Stimulated activated CD8-positive, alpha-beta memory T cell treated with anti-CD3 and anti-CD28 coated beads, Interleukin-2, amount 100 ng/mL, for 1 hour (primary cell): Measurements from ENCODE around the gene DIO3.

Experiments used
- DNase-seq, 2 donors: peaks; one replicate each; pipeline ENCODE4 v3.0.0-alpha.2; 2020; ENCODE audit warnings: low read depth in 2 of 2

DIO3 gene

DNA sequence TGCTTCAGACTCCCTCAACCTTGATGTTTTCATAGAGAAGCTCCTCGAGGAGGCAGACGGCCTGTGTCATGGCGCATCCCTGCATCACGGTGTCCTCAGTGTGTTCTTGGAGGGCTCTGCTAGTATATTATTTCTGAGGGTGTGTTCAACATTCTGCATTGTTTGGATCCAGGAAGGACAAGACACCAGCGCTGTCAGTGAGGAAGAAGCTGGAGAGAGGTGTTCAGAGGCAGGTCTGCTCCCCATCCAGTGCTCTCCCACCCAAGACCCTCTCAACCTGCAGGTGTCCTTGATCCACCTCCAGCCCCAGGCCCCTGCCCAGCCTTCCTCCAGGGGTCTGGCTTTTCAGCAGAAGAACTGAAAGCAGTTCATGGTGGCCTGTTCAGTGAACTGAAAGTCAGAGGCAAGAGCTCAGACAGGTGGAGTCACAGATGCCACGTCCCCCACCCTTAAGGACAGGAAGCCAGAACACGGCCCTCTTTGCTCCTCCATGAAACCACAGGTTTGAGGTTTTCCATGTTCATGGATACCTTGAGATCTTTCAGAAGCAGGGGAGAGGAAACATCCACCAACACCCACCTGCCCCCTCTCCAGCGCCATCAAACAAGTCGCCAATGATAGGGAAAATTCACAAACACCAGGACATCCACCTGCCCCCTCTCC is 37.4 kb downstream of the DIO3 start:
- no peak for DNase-seq

DNA sequence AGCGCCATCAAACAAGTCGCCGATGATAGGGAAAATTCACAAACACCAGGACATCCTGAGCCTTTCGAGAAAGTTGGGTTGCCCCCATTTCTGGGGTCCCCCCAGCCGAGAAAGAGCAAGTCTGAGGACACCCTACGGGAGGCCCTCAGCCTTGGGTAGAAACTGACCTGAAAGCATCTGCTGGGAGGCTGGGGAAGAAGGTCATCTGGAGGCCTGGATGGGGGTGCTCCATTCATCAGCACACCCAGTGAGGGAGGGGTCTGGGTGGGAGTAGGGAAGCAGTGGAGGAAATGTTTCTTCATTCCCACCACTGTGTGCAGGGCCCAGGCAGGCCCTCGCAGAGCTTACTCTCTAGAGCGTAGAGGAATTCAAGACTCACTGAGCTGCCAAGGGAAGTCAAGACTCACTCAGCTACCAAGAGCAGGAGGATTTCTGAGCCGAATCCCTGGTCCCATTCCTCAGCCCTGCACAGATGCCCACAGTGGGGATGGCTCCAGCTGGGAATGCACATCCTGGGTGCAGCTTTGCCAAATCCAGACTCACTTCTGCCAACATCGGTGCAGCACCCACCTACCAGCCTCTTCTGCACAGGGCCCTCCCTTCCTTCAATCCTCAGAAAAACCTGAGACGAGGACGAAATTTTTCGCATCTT is 38.1 kb downstream of the DIO3 start:
- DNase-seq: no peak

DNA sequence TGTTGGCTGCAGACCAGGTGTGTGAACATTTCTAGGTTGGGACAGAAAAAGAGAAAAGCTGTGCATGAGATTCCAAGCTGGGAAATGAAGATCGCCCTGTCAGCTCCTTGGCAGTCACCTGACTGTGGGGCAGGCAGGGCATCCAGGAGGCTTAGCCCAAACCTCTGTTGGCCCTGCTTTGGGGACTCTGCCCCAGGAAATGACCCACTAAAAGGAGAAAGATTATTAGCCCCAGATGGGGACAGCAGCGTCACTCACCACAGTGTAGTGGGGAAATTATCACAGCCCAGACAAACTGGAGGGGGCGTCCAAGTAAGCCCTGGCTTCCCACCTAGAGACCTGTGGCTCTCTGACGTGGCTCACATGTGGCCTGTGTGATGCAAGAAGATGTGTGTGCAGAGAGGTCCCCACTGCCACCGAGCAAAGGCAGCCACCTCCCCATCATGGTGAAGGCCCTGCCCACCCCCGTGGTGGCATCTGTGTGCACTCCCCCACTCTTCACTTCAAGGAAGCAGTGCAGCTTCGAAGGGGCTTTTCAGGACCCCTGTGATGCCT is 39.1 kb downstream of the DIO3 start:
- no peak for DNase-seq

DNA sequence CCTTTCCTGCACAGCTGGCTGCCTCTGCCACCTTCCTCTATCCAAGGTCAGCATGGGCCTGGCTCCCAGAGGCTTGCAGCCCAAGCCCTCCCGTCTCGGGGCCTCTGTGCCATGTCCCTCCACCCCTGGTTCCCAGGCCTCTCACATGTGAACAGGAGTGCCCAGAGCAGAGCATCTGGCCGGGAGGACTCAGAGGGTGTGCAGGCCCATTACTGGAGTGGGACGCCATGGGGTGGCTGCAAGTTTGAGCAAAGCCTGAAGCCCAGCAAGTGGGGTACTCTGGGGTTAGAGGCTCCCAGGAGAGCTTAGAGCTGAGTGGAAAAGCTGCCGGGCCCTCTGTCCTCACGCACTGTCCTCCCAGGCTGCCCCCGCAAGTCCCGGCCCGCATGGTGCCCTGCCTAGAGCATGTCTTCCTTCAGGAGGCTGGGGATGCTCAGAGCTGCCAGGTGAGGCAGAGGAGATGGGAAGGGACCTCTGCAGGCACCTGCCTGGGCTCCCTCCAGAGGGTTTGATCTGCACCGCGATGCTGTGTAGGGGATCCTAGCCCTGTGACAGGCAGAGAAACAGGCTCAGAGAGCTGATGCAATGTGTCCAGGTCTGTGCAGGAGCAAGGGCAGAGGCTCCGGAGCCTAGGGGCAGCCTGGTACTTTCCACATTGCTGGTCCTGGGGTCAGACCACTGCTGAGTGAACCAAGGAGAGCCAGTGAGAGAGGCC is 39.8 kb downstream of the DIO3 start:
- no peak for DNase-seq

DNA sequence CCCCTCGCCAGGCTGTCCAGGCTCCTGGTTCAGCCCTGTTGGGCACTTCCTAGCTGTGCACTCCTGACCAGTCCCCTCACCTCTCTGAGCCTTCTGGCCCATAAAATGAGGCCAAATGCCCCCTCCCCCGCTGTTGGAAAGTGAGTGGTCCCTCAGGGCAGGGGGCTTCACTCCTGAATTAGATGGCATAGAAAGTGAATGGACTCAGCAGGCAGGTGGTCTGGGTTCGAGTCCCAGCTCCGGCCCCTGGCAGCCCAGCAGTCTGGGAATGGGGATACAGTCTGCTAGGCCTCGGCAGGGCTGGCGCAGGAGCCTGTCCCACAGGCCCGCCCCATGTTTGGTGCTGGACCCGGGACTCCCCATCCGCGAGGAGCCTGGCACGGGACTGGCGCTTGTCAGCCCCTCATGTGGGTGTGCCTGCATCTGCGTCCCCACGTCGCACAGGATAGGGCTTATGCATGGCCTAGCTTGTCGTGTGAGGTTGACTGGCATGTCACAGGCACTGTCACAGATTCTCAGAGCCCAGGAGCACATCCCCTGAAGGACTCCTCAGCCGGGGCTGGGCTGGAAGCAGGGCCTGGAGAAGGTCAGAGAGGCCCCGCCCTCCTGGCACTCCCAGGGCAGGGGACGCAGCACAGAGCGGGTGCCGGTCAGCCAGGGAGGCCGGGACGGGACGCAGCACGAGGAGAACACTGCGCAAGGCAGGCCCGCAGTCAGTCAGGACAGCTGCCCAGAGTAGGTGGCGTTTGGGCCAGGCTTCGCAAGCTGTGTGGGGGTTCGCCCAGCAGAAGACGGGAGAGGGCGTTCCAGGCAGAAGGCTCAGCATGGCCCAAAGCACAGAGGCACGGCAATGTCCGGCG is 40.5 kb downstream of the DIO3 start:
- DNase-seq: no peak

DNA sequence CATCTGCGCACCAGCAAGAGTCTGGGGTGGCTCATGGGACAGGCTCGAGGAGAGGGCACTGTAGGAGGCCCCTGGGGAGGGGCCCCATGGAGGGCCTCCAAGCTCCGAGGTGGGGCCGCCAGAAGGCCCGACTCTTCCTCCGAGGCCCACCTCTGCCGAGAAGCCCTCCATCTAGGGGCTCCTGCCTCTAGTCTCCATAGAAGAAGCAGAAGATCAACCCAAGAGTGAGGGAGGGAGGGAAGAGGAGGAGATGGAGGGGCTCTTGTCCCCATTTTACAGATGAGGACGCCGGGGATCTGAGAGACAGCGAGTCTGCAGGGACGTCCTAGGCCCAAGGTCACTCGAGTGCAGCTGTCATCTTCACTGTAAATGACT is 41.2 kb downstream of the DIO3 start:
- DNase-seq: no peak

DNA sequence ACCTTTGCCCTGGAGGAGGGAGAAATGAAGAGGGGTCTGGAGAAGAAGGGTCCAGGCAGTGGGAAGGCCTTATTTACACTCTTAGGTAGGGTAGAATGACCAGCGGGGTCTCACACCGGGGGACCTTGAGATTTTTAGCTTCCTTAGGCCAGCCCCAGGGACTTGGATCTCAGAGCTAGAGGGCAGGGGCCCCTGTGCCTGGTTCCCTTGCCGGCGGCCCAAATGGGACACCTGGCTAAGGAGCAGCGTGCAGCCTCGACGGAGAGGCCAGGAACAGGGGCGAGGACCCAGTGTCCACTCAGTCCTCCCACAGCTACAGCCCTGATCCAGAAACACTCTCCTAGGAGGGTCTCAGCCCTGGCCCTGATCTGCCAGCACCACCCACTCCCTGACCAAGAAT is 41.8 kb downstream of the DIO3 start:
- DNase-seq: no peak

DNA sequence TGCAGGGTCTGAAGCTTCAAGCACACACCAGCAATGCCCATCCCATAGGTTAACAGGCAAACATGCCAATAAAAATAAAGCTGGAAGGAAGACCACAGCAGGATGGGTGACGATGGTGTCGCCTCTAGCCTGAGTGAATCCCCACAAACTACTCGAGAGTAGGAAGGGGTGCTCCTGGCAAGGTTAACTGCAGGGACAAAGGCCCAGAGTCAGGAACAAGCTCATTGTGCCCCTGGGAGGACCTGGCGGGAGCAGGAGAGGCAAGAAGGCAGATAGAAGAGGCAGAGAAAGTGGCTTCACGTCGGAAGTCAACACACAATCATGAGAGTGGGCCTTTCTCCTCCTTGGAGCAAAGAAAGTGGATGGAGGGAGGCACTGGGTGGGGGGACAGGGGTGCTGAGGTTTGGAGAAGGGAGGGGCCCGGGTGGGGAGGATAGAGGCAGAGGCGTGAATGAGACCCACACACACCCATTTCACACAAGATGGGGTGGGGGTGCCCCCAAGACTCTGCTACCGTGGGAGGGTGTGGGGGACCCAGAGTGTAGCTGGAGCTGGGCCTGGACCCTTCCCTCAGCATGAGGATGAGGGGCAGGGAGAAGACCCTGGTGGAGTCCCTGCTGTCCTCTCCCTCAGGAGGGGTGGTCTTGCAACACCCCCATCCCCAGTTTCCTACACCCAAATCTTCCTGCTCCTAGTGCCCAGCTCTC is 43.1 kb downstream of the DIO3 start:
- DNase-seq: no peak

DNA sequence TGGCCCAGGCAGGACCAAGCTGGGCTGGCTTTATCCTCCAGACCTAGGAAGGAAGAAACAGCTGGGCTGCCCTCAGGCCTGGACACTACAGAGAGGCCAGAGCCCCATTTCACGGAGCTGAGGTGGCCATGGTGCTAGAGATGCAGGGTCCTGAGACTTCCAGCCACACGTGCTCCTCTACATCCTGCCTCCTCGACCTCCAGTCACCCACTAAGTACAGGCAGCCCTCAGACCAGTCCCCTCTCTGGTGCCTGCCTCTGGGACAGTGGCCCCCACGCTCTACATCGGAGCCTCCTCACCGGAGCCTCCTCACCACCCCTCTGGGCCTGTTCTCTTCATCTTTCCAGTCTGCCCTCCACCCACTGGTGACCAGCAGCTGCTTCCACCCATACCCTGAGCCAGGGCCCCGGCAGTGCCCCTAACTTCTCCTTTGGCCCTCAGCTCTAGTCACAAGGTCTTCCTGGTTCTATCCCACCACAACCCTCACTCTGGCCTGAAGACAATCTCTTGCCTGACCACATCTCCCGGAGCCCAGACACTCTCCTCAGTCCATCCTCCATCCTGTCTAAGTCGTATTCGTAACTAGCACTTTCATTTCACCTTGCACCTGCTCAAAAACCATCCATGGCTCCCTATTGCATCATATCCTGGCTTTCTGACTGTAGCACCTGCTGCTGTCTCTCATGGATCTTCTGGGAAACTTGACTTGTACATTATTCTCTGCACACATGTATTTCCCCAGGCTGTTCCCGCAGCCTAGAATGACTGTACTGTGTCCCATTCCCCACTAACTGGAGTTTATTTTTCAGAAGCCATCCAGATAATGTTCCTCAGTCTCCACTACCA is 43.9 kb downstream of the DIO3 start:
- no peak for DNase-seq

DNA sequence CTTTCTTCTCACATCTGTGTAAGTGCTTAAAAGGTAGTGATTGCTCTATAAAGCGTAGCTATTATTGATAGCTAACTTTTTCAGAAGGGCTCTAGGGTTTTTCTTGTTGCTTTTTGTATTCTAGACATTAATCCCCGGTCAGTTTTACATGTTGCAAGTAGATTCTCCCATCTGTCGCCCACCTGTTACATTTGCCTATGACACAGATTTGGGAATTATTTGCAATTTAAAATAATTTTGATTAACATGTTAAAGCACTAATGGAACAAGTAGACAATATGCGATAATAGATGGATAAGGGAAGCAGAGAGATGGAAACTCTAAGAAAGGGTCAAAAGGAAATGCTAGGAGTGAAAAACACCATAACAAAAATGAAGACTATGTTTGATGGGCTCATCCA is 44.5 kb downstream of the DIO3 start:
- no peak for DNase-seq
